Omental fat pad (tissue), 4 donors: ENCODE results near the gene COPB1. TPM values are rescaled to one million over a fixed set of nuclear protein-coding genes. Genes with fewer than 3 reads are reported as not detected.
"Not testable (repeated sequence)": the region's sequence is repeated elsewhere in the genome, so short reads cannot be mapped to it uniquely, and the experiment has no call there.

ENCODE experiments used
- ATAC-seq: fragments of 150-250 bp; one replicate; pipeline ENCODE4 v1.9.1; 2016; ENCODE audit warnings: mild to moderate bottlenecking, moderate library complexity; ENCODE audit not compliant: low FRiP score
- DNase-seq: peaks from one replicate; pipeline ENCODE4 v3.0.0-alpha.2; 2019; ENCODE audit warnings: low spot score
- CTCF ChIP-seq, 3 donors: fragments of 450-650 bp; IDR thresholded peaks; one replicate each; pipeline ENCODE4 v1.5.1; 2016 to 2017; ENCODE audit warnings: antibody characterized with exemption in 3 of 3, mild to moderate bottlenecking in 3 of 3, moderate library complexity in 2 of 3
- total RNA-seq, 4 donors: library from RNA; depleted of rRNA; stranded (reverse); fragments of >200 nt; gene quantifications; one replicate each; pipeline ENCODE4 v1.1.0, GENCODE V29; 2016

The COPB1 gene
- total RNA-seq, 4 donors from 2014 or later, result 102 to 126 (median 112) TPM

GRCh38 chr11:14541192-14541947 lies 41.8 kb upstream of the COPB1 start:
- DNase-seq (no peak), ATAC-seq (peak; percentile 74)
- TF ChIP-seq CTCF (IDR thresholded peaks at IDR 0.05), result no peak

GRCh38 chr11:14539982-14540421 lies 40.4 kb upstream of the COPB1 start:
- ATAC-seq, result no peak
- DNase-seq, result no peak
- no peak for TF ChIP-seq CTCF (IDR thresholded peaks at IDR 0.05)

- ATAC-seq (no peak), DNase-seq (no peak)
- no peak for TF ChIP-seq CTCF (IDR thresholded peaks at IDR 0.05)
These were observed 39.4 kb upstream of the COPB1 start for GRCh38 chr11:14538926-14539554.

GRCh38 chr11:14538271-14538925 lies 38.8 kb upstream of the COPB1 start:
- no peak for TF ChIP-seq CTCF (IDR thresholded peaks at IDR 0.05)
- ATAC-seq, result no peak

GRCh38 chr11:14537134-14537599 lies 37.6 kb upstream of the COPB1 start:
- no peak for ATAC-seq
- DNase-seq, result no peak
- TF ChIP-seq CTCF (IDR thresholded peaks at IDR 0.05), result no peak

More at GRCh38 chr11:14538271-14538925, 38.8 kb upstream of the COPB1 start:
- no peak for DNase-seq

- not testable (repeated sequence) for ATAC-seq, DNase-seq
These were observed 35.6 kb upstream of the COPB1 start for GRCh38 chr11:14535166-14535565.

GRCh38 chr11:14529951-14530350 lies 30.3 kb upstream of the COPB1 start:
- TF ChIP-seq CTCF (IDR thresholded peaks at IDR 0.05), result no peak
- no peak for DNase-seq
- ATAC-seq, result no peak
